ENCODE data around the gene RET. TPM values are rescaled to one million over a fixed set of nuclear protein-coding genes. Genes with fewer than 3 reads are reported as not detected.

The RET gene
- total RNA-seq, 3 donors from 2014 or later (not counting 1 experiment from before 2014, with no cell fraction given): 0.16 TPM; not detected in 2

GRCh38 chr10:43135656-43136055, 58.8 kb downstream of the RET start:
- Mint-ChIP-seq H3K36me3 (no peaks in the 10 kb centered on the region), H3K4me1 (peaks cover 62 to 69% of the 10 kb centered on the region in 2 donors), H3K4me3 (peak overlapping the region; percentile 98), H3K27ac (peak overlapping the region; percentile 21 to 93), H3K27me3 (ENCODE audit: low read depth in 2 of 2) (no peaks in the 10 kb centered on the region), H3K9me3 (no peaks in the 10 kb centered on the region)
- peaks cover 21% of the 10 kb centered on the region for H3K4me1 ChIP-seq (ENCODE audit: control insufficient read depth, insufficient read depth, low read length)
- no peaks in the 10 kb centered on the region for H3K27me3 ChIP-seq (ENCODE audit: control insufficient read depth, insufficient read depth, low read length)
- intact Hi-C loops (cut with micrococcal nuclease): loop anchor here (5.0 kb wide), 2 partner anchors 272 to 437 kb away; partner anchors contain the start of genes HNRNPF and ZNF239
- H3K36me3 ChIP-seq (ENCODE audit: control insufficient read depth, insufficient read depth, low read length): no peaks in the 10 kb centered on the region
- H3K9me3 ChIP-seq (ENCODE audit: control insufficient read depth, insufficient read depth, low read length): no peaks in the 10 kb centered on the region
- DNase-seq (no peak), ATAC-seq (no peak)
- H3K27ac ChIP-seq (ENCODE audit: low read length): no peak overlapping the region
- H3K4me3 ChIP-seq (ENCODE audit: low read length): no peak overlapping the region
- 86% methylated on average over 2 of the region's 2 CpGs for WGBS (ENCODE audit: insufficient coverage)
- no peak for TF ChIP-seq CTCF (IDR thresholded peaks at IDR 0.05)

- H3K27me3 Mint-ChIP-seq (ENCODE audit: low read depth in 2 of 2): no peaks in the 10 kb centered on the region
- H3K9me3 Mint-ChIP-seq: no peaks in the 10 kb centered on the region
- Histone ChIP-seq H3K27me3 (ENCODE audit: control insufficient read depth, insufficient read depth, low read length) (no peaks in the 10 kb centered on the region), H3K9me3 (ENCODE audit: control insufficient read depth, insufficient read depth, low read length) (no peaks in the 10 kb centered on the region), H3K27ac (ENCODE audit: low read length) (no peak overlapping the region), H3K4me1 (ENCODE audit: control insufficient read depth, insufficient read depth, low read length) (peaks cover 28% of the 10 kb centered on the region), H3K4me3 (ENCODE audit: low read length) (no peak overlapping the region), H3K36me3 (ENCODE audit: control insufficient read depth, insufficient read depth, low read length) (no peaks in the 10 kb centered on the region)
- 99% methylated on average over 4 of the region's 5 CpGs for WGBS (ENCODE audit: insufficient coverage)
- peak overlapping the region; percentile 21 to 93 for H3K27ac Mint-ChIP-seq
- TF ChIP-seq CTCF (IDR thresholded peaks at IDR 0.05): no peak
- ATAC-seq (no peak), DNase-seq (no peak)
- H3K4me3 Mint-ChIP-seq: peak overlapping the region; percentile 98
- H3K36me3 Mint-ChIP-seq: no peaks in the 10 kb centered on the region
- intact Hi-C loops (cut with micrococcal nuclease): loop anchor here (5.0 kb wide), 2 partner anchors 271 to 436 kb away; partner anchors contain the start of genes HNRNPF and ZNF239
- peaks cover 68 to 74% of the 10 kb centered on the region in 2 donors for H3K4me1 Mint-ChIP-seq
Measured at GRCh38 chr10:43136432-43136831, 59.6 kb downstream of the RET start.

- Histone ChIP-seq H3K4me3 (ENCODE audit: low read length) (peak overlapping the region; percentile 45), H3K4me1 (ENCODE audit: control insufficient read depth, insufficient read depth, low read length) (peaks cover 35% of the 10 kb centered on the region), H3K36me3 (ENCODE audit: control insufficient read depth, insufficient read depth, low read length) (no peaks in the 10 kb centered on the region), H3K27ac (ENCODE audit: low read length) (peak overlapping the region; percentile 90), H3K9me3 (ENCODE audit: control insufficient read depth, insufficient read depth, low read length) (no peaks in the 10 kb centered on the region), H3K27me3 (ENCODE audit: control insufficient read depth, insufficient read depth, low read length) (no peaks in the 10 kb centered on the region)
- H3K27ac Mint-ChIP-seq: peak overlapping the region; percentile 93 to 96
- peak overlapping the region; percentile 98 for H3K4me3 Mint-ChIP-seq
- no peaks in the 10 kb centered on the region for H3K36me3 Mint-ChIP-seq
- intact Hi-C loops (cut with micrococcal nuclease): loop anchor here (5.0 kb wide), 2 partner anchors 270 to 435 kb away; partner anchors contain the start of genes HNRNPF and ZNF239
- H3K9me3 Mint-ChIP-seq: no peaks in the 10 kb centered on the region
- peaks cover 72 to 74% of the 10 kb centered on the region in 2 donors for H3K4me1 Mint-ChIP-seq
- DNase-seq (no peak), ATAC-seq (no peak)
- H3K27me3 Mint-ChIP-seq (ENCODE audit: low read depth in 2 of 2): no peaks in the 10 kb centered on the region
- TF ChIP-seq CTCF (IDR thresholded peaks at IDR 0.05): no peak
- WGBS (ENCODE audit: insufficient coverage): 51% methylated on average over 26 of the region's 27 CpGs
Measured at GRCh38 chr10:43136995-43137716, 60.3 kb downstream of the RET start.
